ENCODE results near the gene DPF3. TPM values are rescaled to one million over a fixed set of nuclear protein-coding genes. Genes with fewer than 3 reads are reported as not detected.

DPF3 gene
- total RNA-seq, 2 experiments from 2014 or later = 0.27 to 0.31 TPM

GRCh38 chr14:72598306-72598705 is 295.6 kb downstream of the DPF3 start:
- DNase-seq (no peak), ATAC-seq (ENCODE audit: poor library complexity) (no peak)
- Histone ChIP-seq H3K4me1 (ENCODE audit: insufficient read depth, low read length) (peaks cover 23% of the 10 kb centered on the region), H3K36me3 (ENCODE audit: insufficient read depth, low read length) (no peaks in the 10 kb centered on the region), H3K27ac (ENCODE audit: low read depth in 1 of 2, low read length in 2 of 2) (no peak overlapping the region), H3K9me3 (ENCODE audit: control insufficient read depth in 1 of 2, insufficient read depth in 1 of 2, low read length in 2 of 2) (no peaks in the 10 kb centered on the region), H3K27me3 (ENCODE audit: control insufficient read depth in 1 of 2, insufficient read depth in 2 of 2, low read length in 2 of 2) (peaks cover 0 to 3% of the 10 kb centered on the region in 2 experiments), H3K4me3 (ENCODE audit: low read length) (no peak overlapping the region)
- intact Hi-C loops (cut with DNase I, micrococcal nuclease) = no loop called here
- no peak overlapping the region for H3K4me3 Mint-ChIP-seq
- H3K27me3 Mint-ChIP-seq = no peaks in the 10 kb centered on the region
- CTCF ChIA-PET = no interaction called here
- POLR2A ChIA-PET = no interaction called here
- no peak overlapping the region for H3K27ac Mint-ChIP-seq
- no peaks in the 10 kb centered on the region for H3K9me3 Mint-ChIP-seq
- no peaks in the 10 kb centered on the region for H3K36me3 Mint-ChIP-seq (ENCODE audit: low read depth)
- peaks cover 26% of the 10 kb centered on the region for H3K4me1 Mint-ChIP-seq (ENCODE audit: low read depth)
- TF ChIP-seq CTCF (IDR thresholded peaks at IDR 0.05) = no peak

GRCh38 chr14:72597252-72598233 is 296.4 kb downstream of the DPF3 start:
- Mint-ChIP-seq H3K4me3 (no peak overlapping the region), H3K27ac (no peak overlapping the region), H3K9me3 (no peaks in the 10 kb centered on the region), H3K27me3 (no peaks in the 10 kb centered on the region), H3K4me1 (ENCODE audit: low read depth) (peaks cover 34% of the 10 kb centered on the region), H3K36me3 (ENCODE audit: low read depth) (no peaks in the 10 kb centered on the region)
- no peak for TF ChIP-seq CTCF (IDR thresholded peaks at IDR 0.05)
- Histone ChIP-seq H3K9me3 (ENCODE audit: control insufficient read depth in 1 of 2, insufficient read depth in 1 of 2, low read length in 2 of 2) (no peaks in the 10 kb centered on the region), H3K4me3 (ENCODE audit: low read length) (no peak overlapping the region), H3K36me3 (ENCODE audit: insufficient read depth, low read length) (no peaks in the 10 kb centered on the region), H3K27ac (ENCODE audit: low read depth in 1 of 2, low read length in 2 of 2) (no peak overlapping the region), H3K27me3 (ENCODE audit: control insufficient read depth in 1 of 2, insufficient read depth in 2 of 2, low read length in 2 of 2) (no peaks in the 10 kb centered on the region), H3K4me1 (ENCODE audit: insufficient read depth, low read length) (peaks cover 24% of the 10 kb centered on the region)
- ChIA-PET POLR2A (no interaction called here), CTCF (no interaction called here)
- DNase-seq (no peak), ATAC-seq (ENCODE audit: poor library complexity) (no peak)
- intact Hi-C loops (cut with DNase I, micrococcal nuclease) = no loop called here

GRCh38 chr14:72595152-72595862 is 298.6 kb downstream of the DPF3 start:
- no peak overlapping the region for H3K4me3 Mint-ChIP-seq
- no peak overlapping the region for H3K27ac Mint-ChIP-seq
- intact Hi-C loops (cut with DNase I, micrococcal nuclease) = no loop called here

More at GRCh38 chr14:72595152-72595862, 298.6 kb downstream of the DPF3 start:
- DNase-seq = no peak
- POLR2A ChIA-PET = interaction anchor here (1.0 to 1.2 kb wide), 2 partner anchors 68 to 77 kb away, joined by 5 to 6 read pairs; no protein-coding TSS in a partner anchor
- Mint-ChIP-seq H3K27me3 (no peaks in the 10 kb centered on the region), H3K4me1 (ENCODE audit: low read depth) (peaks cover 51% of the 10 kb centered on the region), H3K9me3 (no peaks in the 10 kb centered on the region), H3K36me3 (ENCODE audit: low read depth) (no peaks in the 10 kb centered on the region)
- no peak for ATAC-seq (ENCODE audit: poor library complexity)
- H3K4me3 ChIP-seq (ENCODE audit: low read length) = no peak overlapping the region
- H3K4me1 ChIP-seq (ENCODE audit: insufficient read depth, low read length) = peaks cover 35% of the 10 kb centered on the region
- no peaks in the 10 kb centered on the region for H3K9me3 ChIP-seq (ENCODE audit: control insufficient read depth in 1 of 2, insufficient read depth in 1 of 2, low read length in 2 of 2)
- no peaks in the 10 kb centered on the region for H3K36me3 ChIP-seq (ENCODE audit: insufficient read depth, low read length)
- TF ChIP-seq CTCF (IDR thresholded peaks at IDR 0.05) = no peak
- H3K27me3 ChIP-seq (ENCODE audit: control insufficient read depth in 1 of 2, insufficient read depth in 2 of 2, low read length in 2 of 2) = peaks cover 0 to 5% of the 10 kb centered on the region in 2 experiments
- CTCF ChIA-PET = no interaction called here
- H3K27ac ChIP-seq (ENCODE audit: low read depth in 1 of 2, low read length in 2 of 2) = no peak overlapping the region
